D721Med (cell line): ENCODE results near the gene DRAM2.

Source experiments
- DNase-seq: peaks from one replicate; pipeline ENCODE4 v3.0.0; 2011; ENCODE audit warnings: low spot score; ENCODE audit not compliant: insufficient read length
- FAIRE-seq: peaks from 2 replicates; lab custom pipeline; 2011; peaks lifted over from hg19 to GRCh38; lab: Jason Lieb, UNC
- TF ChIP-seq, protein P1 (sequence below): IDR thresholded peaks from 2 replicates; pipeline ENCODE4 v1.5.1; 2012; ENCODE audit warnings: mild to moderate bottlenecking, control low read depth; ENCODE audit not compliant: insufficient read depth; ENCODE audit errors: missing control alignments

The DRAM2 gene

DNA sequence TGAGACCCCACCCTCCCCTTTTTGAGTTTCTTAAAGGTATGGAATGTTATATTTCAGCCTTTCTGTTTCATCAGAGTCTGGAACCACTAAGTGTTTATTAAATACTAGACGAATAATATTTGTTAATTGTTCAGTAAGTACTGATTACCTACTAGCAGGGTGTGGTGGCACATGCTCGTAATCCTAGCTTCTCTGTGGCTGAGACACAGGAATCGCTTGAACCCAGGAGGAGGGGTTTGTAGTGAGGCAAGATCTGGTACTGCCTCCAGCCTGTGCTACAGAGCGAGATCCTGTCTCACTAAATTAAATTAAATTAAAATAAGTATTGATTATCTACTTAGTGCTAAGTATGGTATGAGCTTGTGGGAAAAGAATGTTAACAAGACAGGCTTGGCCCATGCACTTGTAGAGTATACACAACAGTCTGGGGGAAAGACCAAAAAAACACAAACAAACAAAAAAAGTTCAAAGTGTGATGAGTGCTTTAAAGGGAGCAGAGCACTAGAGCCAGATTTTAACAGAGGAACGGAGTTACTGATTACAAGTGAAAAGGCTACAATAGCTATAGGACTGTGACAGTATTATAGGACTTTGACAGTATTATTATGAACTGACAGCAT is 2.6 kb upstream of the DRAM2 start:
- DNase-seq = peak; percentile 24
- no peak for FAIRE-seq
- TF ChIP-seq, protein P1, sequence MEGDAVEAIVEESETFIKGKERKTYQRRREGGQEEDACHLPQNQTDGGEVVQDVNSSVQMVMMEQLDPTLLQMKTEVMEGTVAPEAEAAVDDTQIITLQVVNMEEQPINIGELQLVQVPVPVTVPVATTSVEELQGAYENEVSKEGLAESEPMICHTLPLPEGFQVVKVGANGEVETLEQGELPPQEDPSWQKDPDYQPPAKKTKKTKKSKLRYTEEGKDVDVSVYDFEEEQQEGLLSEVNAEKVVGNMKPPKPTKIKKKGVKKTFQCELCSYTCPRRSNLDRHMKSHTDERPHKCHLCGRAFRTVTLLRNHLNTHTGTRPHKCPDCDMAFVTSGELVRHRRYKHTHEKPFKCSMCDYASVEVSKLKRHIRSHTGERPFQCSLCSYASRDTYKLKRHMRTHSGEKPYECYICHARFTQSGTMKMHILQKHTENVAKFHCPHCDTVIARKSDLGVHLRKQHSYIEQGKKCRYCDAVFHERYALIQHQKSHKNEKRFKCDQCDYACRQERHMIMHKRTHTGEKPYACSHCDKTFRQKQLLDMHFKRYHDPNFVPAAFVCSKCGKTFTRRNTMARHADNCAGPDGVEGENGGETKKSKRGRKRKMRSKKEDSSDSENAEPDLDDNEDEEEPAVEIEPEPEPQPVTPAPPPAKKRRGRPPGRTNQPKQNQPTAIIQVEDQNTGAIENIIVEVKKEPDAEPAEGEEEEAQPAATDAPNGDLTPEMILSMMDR = no peak

DNA sequence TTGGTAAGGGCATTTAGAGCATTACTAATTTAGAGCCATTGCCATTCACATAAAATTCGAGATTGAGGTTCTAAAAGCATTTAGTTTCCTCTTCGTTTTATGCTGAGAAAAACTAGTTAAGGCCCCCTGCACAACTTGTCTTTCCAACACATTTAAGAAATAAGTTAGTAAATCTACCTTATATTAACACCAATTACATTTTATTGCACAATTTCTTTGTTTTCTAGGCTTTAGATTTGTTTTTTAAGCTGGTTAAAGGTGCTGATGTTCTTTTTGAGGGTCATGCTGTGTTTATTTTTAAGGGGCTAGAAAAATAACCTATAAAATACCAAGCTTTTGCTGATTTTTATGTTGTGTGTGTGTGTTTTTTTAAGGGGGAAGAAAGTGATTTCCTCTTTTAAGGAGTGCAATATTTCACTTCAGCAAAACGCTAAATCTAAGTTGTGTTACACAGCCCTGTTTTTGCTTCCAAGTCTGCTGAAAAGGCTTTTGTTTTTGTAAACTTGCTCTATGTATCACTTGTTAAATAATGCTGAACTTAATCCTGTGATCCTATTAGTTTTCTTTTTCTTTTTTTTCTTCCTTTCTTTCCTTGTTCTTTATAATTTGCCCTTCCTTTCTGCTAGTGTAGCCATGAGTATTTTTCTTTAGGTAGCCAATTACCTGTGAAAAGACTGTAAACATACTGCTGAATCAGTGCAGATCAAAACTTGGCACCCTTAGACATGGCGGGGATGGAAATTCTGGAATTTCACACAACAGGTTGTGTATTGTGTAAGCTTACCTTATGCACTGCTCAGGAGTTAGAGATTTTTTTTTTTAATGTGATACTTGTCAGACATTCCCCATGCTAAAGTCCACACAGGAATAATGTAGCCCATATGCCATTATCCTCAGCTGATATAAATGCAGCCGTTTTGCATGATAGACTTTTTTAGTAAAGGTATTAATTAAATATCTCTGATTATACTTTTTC is 1.6 kb upstream of the DRAM2 start:
- FAIRE-seq = no peak
- DNase-seq = no peak
- TF ChIP-seq, protein P1 = no peak

DNA sequence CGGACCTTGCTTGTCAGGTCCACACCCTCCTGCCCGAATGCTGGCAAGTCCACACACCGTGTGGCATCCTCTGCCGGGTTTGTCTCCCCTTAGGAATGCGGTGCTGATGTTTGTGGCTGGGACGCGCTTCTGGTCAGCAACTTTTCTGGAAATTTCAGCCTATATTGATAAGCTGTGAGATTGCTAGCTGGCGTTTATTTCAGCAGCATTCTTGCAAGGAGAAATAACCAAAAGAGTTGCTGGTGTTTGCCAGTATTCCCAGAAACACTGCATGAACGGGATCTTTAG is 731 bp upstream of the DRAM2 start:
- DNase-seq (no peak), FAIRE-seq (no peak)
- TF ChIP-seq, protein P1 = no peak

GRCh38 chr1:111139324-111139955 is 453 bp downstream of the DRAM2 start:
- no peak for FAIRE-seq
- DNase-seq = no peak
- TF ChIP-seq, protein P1 = no peak

DNA sequence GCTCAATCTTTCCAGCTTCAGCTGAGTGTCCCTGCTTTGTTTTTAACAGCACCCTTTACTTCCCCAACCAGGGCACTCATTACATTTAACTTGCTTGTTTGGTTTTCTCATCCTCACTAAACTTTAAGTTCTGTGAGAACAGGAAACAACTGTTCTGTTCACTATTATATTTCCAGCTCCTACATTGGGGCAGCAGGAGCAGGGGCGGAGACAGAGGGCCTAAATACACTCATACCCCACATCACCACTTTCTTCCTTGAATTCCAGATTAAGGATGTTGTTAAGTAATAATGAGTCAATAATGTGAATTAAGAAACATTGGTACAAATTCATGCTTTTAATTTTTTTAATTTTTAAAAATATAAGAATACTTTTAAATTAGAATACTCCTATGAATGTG is 6.0 kb downstream of the DRAM2 start:
- DNase-seq (no peak), FAIRE-seq (no peak)
- TF ChIP-seq, protein P1 = no peak

GRCh38 chr1:111131693-111132092 is 8.2 kb downstream of the DRAM2 start:
- TF ChIP-seq, protein P1 = no peak
- DNase-seq (no peak), FAIRE-seq (no peak)

DNA sequence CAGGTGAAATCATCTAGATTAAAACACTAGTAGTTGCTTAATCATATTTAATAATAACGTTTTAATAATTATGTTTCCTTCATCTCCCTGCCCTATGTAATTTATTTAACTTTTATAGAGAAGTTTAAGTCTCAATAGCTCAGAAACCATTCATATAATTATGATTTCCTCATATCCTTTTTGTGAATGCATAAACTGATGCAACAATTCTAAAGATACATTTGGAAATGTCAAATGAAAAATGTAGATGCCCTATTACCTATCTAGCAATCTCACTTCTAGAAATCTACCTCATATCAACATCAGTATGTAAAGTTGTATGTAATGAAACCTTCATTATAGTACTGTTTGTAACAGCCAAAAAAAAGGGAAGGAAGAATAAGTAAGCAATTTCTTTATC is 10.5 kb downstream of the DRAM2 start:
- TF ChIP-seq, protein P1 = no peak
- DNase-seq = no peak

More for the DNA sequence above, 10.5 kb downstream of the DRAM2 start:
- FAIRE-seq = no peak
